Measurements from ENCODE around the gene CCSER1. TPM values are rescaled to one million over a fixed set of nuclear protein-coding genes. Genes with fewer than 3 reads are reported as not detected.

The CCSER1 gene
- total and polyA plus RNA-seq, 2 experiments from 2014 or later, result 2.9 to 3.4 TPM

DNA sequence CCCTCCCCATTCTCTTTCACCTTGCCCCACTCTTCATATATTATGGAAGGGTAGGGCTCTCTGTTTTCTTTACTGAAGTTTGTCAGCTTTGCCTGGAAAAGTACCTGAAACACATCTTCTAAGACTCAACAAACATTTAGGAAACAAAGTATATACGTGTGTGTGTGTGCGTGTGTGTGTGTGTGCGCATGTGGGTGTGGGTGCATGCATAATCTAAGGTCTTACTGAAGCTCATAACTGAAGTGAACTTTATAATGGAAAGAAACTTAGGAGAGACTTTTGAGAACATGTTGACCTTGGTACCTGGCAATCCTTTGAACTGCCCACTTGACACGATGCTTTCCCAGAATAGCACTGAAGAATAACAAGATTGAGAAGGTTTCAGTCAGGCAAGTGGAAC is 1190.2 kb downstream of the CCSER1 start:
- Histone ChIP-seq H3K27ac (ENCODE audit: low read depth) (no peak overlapping the region), H3K9me2 (ENCODE audit: insufficient read depth) (peaks cover 6% of the 10 kb centered on the region; the same call in 1 of the 2 replicates), H2AFZ (no peak overlapping the region), H3K36me3 (ENCODE audit: insufficient read depth) (no peaks in the 10 kb centered on the region), H3K4me2 (no peak overlapping the region), H3K27me3 (ENCODE audit: insufficient read depth) (no peaks in the 10 kb centered on the region), H3K4me1 (ENCODE audit: insufficient read depth) (no peaks in the 10 kb centered on the region), H4K20me1 (replicated peaks; ENCODE audit: insufficient read depth) (no peaks in the 10 kb centered on the region), H3K4me3 (no peak overlapping the region), H3K79me2 (replicated peaks; ENCODE audit: insufficient read depth) (no peaks in the 10 kb centered on the region), H3F3A (replicated peaks; ENCODE audit: low read depth) (no peaks in the 10 kb centered on the region)
- TF ChIP-seq, protein P1, sequence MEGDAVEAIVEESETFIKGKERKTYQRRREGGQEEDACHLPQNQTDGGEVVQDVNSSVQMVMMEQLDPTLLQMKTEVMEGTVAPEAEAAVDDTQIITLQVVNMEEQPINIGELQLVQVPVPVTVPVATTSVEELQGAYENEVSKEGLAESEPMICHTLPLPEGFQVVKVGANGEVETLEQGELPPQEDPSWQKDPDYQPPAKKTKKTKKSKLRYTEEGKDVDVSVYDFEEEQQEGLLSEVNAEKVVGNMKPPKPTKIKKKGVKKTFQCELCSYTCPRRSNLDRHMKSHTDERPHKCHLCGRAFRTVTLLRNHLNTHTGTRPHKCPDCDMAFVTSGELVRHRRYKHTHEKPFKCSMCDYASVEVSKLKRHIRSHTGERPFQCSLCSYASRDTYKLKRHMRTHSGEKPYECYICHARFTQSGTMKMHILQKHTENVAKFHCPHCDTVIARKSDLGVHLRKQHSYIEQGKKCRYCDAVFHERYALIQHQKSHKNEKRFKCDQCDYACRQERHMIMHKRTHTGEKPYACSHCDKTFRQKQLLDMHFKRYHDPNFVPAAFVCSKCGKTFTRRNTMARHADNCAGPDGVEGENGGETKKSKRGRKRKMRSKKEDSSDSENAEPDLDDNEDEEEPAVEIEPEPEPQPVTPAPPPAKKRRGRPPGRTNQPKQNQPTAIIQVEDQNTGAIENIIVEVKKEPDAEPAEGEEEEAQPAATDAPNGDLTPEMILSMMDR (conservative IDR thresholded peaks at IDR 0.05; ENCODE audit: low read depth in 2 of 2), result no peak
- TF ChIP-seq, protein P2, sequence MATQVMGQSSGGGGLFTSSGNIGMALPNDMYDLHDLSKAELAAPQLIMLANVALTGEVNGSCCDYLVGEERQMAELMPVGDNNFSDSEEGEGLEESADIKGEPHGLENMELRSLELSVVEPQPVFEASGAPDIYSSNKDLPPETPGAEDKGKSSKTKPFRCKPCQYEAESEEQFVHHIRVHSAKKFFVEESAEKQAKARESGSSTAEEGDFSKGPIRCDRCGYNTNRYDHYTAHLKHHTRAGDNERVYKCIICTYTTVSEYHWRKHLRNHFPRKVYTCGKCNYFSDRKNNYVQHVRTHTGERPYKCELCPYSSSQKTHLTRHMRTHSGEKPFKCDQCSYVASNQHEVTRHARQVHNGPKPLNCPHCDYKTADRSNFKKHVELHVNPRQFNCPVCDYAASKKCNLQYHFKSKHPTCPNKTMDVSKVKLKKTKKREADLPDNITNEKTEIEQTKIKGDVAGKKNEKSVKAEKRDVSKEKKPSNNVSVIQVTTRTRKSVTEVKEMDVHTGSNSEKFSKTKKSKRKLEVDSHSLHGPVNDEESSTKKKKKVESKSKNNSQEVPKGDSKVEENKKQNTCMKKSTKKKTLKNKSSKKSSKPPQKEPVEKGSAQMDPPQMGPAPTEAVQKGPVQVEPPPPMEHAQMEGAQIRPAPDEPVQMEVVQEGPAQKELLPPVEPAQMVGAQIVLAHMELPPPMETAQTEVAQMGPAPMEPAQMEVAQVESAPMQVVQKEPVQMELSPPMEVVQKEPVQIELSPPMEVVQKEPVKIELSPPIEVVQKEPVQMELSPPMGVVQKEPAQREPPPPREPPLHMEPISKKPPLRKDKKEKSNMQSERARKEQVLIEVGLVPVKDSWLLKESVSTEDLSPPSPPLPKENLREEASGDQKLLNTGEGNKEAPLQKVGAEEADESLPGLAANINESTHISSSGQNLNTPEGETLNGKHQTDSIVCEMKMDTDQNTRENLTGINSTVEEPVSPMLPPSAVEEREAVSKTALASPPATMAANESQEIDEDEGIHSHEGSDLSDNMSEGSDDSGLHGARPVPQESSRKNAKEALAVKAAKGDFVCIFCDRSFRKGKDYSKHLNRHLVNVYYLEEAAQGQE (IDR thresholded peaks at IDR 0.05; ENCODE audit: unreplicated experiment), result no peak
- TF ChIP-seq POLR2AphosphoS5 (IDR thresholded peaks at IDR 0.05; ENCODE audit: low read depth) (no peak), JUNB (IDR thresholded peaks at IDR 0.05; ENCODE audit: unreplicated experiment) (no peak), EZH2phosphoT487 (IDR thresholded peaks at IDR 0.05; ENCODE audit: unreplicated experiment) (no peak), CREB1 (CRISPR knock-in tag; IDR thresholded peaks at IDR 0.05; ENCODE audit: low read depth) (no peak)
- Mint-ChIP-seq H3K36me3 (ENCODE audit: low read depth) (no peaks in the 10 kb centered on the region), H3K27ac (no peak overlapping the region), H3K4me1 (no peaks in the 10 kb centered on the region), H3K9me3 (no peaks in the 10 kb centered on the region), H3K27me3 (ENCODE audit: insufficient read depth, low read depth, poor library complexity) (peaks cover 2% of the 10 kb centered on the region), H3K4me3 (no peak overlapping the region)
- no peak for ATAC-seq
- DNase-seq (ENCODE audit: low spot score), result no peak

- no peaks in the 10 kb centered on the region for H4K20me1 ChIP-seq (replicated peaks; ENCODE audit: insufficient read depth)
- no peak for DNase-seq (ENCODE audit: low spot score)
- H3K36me3 ChIP-seq (ENCODE audit: insufficient read depth), result no peaks in the 10 kb centered on the region
- H3K27ac ChIP-seq (ENCODE audit: low read depth), result no peak overlapping the region
- H2AFZ ChIP-seq, result no peak overlapping the region; the same call in 1 of the 2 replicates
- Mint-ChIP-seq H3K36me3 (ENCODE audit: low read depth) (peaks cover 2% of the 10 kb centered on the region; the same call in 1 of the 3 replicates), H3K4me3 (no peak overlapping the region), H3K4me1 (no peaks in the 10 kb centered on the region), H3K27me3 (ENCODE audit: insufficient read depth, low read depth, poor library complexity) (peaks cover 2% of the 10 kb centered on the region), H3K27ac (no peak overlapping the region), H3K9me3 (peaks cover 2% of the 10 kb centered on the region; the same call in 1 of the 3 replicates)
- H3K4me1 ChIP-seq (ENCODE audit: insufficient read depth), result no peaks in the 10 kb centered on the region
- no peak overlapping the region for H3K4me2 ChIP-seq
- no peak overlapping the region for H3K4me3 ChIP-seq
- no peaks in the 10 kb centered on the region for H3K79me2 ChIP-seq (replicated peaks; ENCODE audit: insufficient read depth)
- H3K27me3 ChIP-seq (ENCODE audit: insufficient read depth), result no peaks in the 10 kb centered on the region
- H3F3A ChIP-seq (replicated peaks; ENCODE audit: low read depth), result no peaks in the 10 kb centered on the region
- no peaks in the 10 kb centered on the region for H3K9me2 ChIP-seq (ENCODE audit: insufficient read depth)
- no peak for ATAC-seq
- TF ChIP-seq ZNF114 (CRISPR knock-in tag; IDR thresholded peaks at IDR 0.05) (no peak), EZH2 (IDR thresholded peaks at IDR 0.05; ENCODE audit: low read depth, unreplicated experiment) (no peak)
- TF ChIP-seq, protein P1 (conservative IDR thresholded peaks at IDR 0.05; ENCODE audit: low read depth in 2 of 2), result no peak
Measured at GRCh38 chr4:91319556-91320268, 1192.5 kb downstream of the CCSER1 start.
